Gastrocnemius medialis (tissue), 4 donors: ENCODE measurements around the gene MYPOP.

Source experiments
- CTCF ChIP-seq, 5 experiments: fragments of 450-650 bp in 3 of 5; fragments of 200-600 bp in 2 of 5; sonication (generic) in 2 of 5; IDR thresholded peaks in 4 of 5; conservative IDR thresholded peaks in 1 of 5; 1 replicate in 4 of 5; 2 replicates in 1 of 5; pipeline ENCODE4 v1.5.1; 2016 to 2019; ENCODE audit warnings: antibody characterized with exemption in 5 of 5, mild to moderate bottlenecking in 3 of 5, moderate library complexity in 3 of 5
- POLR2A ChIP-seq, 2 donors: fragments of 450-650 bp; IDR thresholded peaks; one replicate each; pipeline ENCODE4 v1.6.1; 2017; ENCODE audit warnings: antibody characterized with exemption in 2 of 2, mild to moderate bottlenecking in 2 of 2, moderate library complexity in 2 of 2

GRCh38 chr19:45905011-45905410, 2.6 kb upstream of the MYPOP start:
- no peak for TF ChIP-seq CTCF (IDR thresholded peaks at IDR 0.05 in 4 of 5, conservative IDR thresholded peaks at IDR 0.05 in 1 of 5)
- TF ChIP-seq POLR2A (IDR thresholded peaks at IDR 0.05) = no peak
